Left ventricle myocardium superior (tissue), 1 donor: ENCODE results near the gene SFRP5. TPM values are rescaled to one million over a fixed set of nuclear protein-coding genes. Genes with fewer than 3 reads are reported as not detected.

Experiments
- ATAC-seq: fragments of 200-7000 bp; cut with Tn5 transposase; one replicate; pipeline ENCODE4 v1.9.1; 2020; ENCODE audit warnings: mild to moderate bottlenecking, moderate library complexity
- DNase-seq: peaks from one replicate; pipeline ENCODE4 v3.0.0-alpha.2; 2020
- intact Hi-C: fragments of 100-400 bp; cut with micrococcal nuclease; formaldehyde crosslinking; loops from one replicate; pipeline ENCODE4 v1.11.0; 2022
- total RNA-seq: library from RNA; stranded (reverse); fragmentation: NEBNext Ultra II Directional; extraction: Animal tissue kit (Norgen Biotek cat#: 25700); gene quantifications from one replicate; pipeline ENCODE4 v1.2.1, GENCODE V29; 2021
- donor health status: DM: no; HTN: yes; CAD: no; lungs with severe emphysema.

Gene SFRP5
- total RNA-seq, 1 donor from 2014 or later: 1.3 TPM

- DNase-seq (no peak), ATAC-seq (no peak)
- intact Hi-C loops: loop anchor here (10.0 kb wide), 1 partner anchor 276 kb away; no protein-coding TSS in a partner anchor
Observed at GRCh38 chr10:97768322-97769315, 3.2 kb downstream of the SFRP5 start.

GRCh38 chr10:97766996-97767924 is 4.5 kb downstream of the SFRP5 start:
- intact Hi-C loops: loop anchor here (10.0 kb wide), 1 partner anchor 278 kb away; no protein-coding TSS in a partner anchor
- no peak for ATAC-seq
- no peak for DNase-seq

- ATAC-seq (no peak), DNase-seq (no peak)
- intact Hi-C loops: loop anchor here (10.0 kb wide), 1 partner anchor 279 kb away; no protein-coding TSS in a partner anchor
Observed at GRCh38 chr10:97766106-97766810, 5.5 kb downstream of the SFRP5 start.

- intact Hi-C loops: loop anchor here (10.0 kb wide), 1 partner anchor 280 kb away; no protein-coding TSS in a partner anchor
- DNase-seq (no peak), ATAC-seq (no peak)
Observed at GRCh38 chr10:97765201-97765600, 6.6 kb downstream of the SFRP5 start.

- ATAC-seq: no peak
- intact Hi-C loops: loop anchor here (10.0 kb wide), 1 partner anchor 280 kb away; no protein-coding TSS in a partner anchor
- DNase-seq: no peak
Observed at GRCh38 chr10:97764519-97764931, 7.3 kb downstream of the SFRP5 start.

- ATAC-seq (no peak), DNase-seq (no peak)
- intact Hi-C loops: loop anchor here (10.0 kb wide), 1 partner anchor 281 kb away; no protein-coding TSS in a partner anchor
Observed at GRCh38 chr10:97763947-97764346, 7.9 kb downstream of the SFRP5 start.

GRCh38 chr10:97763411-97763810 is 8.4 kb downstream of the SFRP5 start:
- DNase-seq: no peak
- ATAC-seq: peak; percentile 5
- intact Hi-C loops: loop anchor here (10.0 kb wide), 1 partner anchor 281 kb away; no protein-coding TSS in a partner anchor

- DNase-seq (peak; percentile 47), ATAC-seq (peak; percentile 66)
- intact Hi-C loops: loop anchor here (10.0 kb wide), 1 partner anchor 282 kb away; no protein-coding TSS in a partner anchor
Observed at GRCh38 chr10:97762816-97763215, 9.0 kb downstream of the SFRP5 start.

GRCh38 chr10:97762056-97762455 is 9.7 kb downstream of the SFRP5 start:
- intact Hi-C loops: loop anchor here (10.0 kb wide), 1 partner anchor 283 kb away; no protein-coding TSS in a partner anchor
- DNase-seq: no peak
- ATAC-seq: no peak

- no peak for DNase-seq
- no peak for ATAC-seq
- intact Hi-C loops: loop anchor here (10.0 kb wide), 1 partner anchor 283 kb away; no protein-coding TSS in a partner anchor
Observed at GRCh38 chr10:97761331-97761865, 10.4 kb downstream of the SFRP5 start.

GRCh38 chr10:97760461-97761257 is 11.1 kb downstream of the SFRP5 start:
- intact Hi-C loops: loop anchor here (10.0 kb wide), 1 partner anchor 284 kb away; no protein-coding TSS in a partner anchor
- no peak for DNase-seq
- ATAC-seq: no peak

GRCh38 chr10:97759946-97760345 is 11.9 kb downstream of the SFRP5 start:
- intact Hi-C loops: loop anchor here (10.0 kb wide), 1 partner anchor 285 kb away; no protein-coding TSS in a partner anchor
- DNase-seq (no peak), ATAC-seq (no peak)

GRCh38 chr10:97759158-97759887 is 12.5 kb downstream of the SFRP5 start:
- ATAC-seq (peak; percentile 83), DNase-seq (peak; percentile 78)
- intact Hi-C loops: no loop called here

GRCh38 chr10:97757471-97757870 is 14.3 kb downstream of the SFRP5 start:
- intact Hi-C loops: no loop called here
- DNase-seq (no peak), ATAC-seq (no peak)

- intact Hi-C loops: no loop called here
- ATAC-seq (no peak), DNase-seq (no peak)
Observed at GRCh38 chr10:97755718-97756117, 16.1 kb downstream of the SFRP5 start.

GRCh38 chr10:97754726-97755125 is 17.1 kb downstream of the SFRP5 start:
- DNase-seq (no peak), ATAC-seq (no peak)
- intact Hi-C loops: no loop called here

- intact Hi-C loops: no loop called here
- DNase-seq: no peak
- no peak for ATAC-seq
Observed at GRCh38 chr10:97752956-97753355, 18.8 kb downstream of the SFRP5 start.
